Measurements from ENCODE around the gene MYH13. TPM values are rescaled to one million over a fixed set of nuclear protein-coding genes. Genes with fewer than 3 reads are reported as not detected.
A peak's percentile ranks its signal among the peaks of the same experiment; 100 is the strongest.

The MYH13 gene
- total and polyA plus RNA-seq, 10 of the 15 experiments (the other 5 are each of a cell fraction or from before 2014, with no cell fraction given), result 0.01 to 0.04 (median 0.03) TPM; not detected in 4

DNA sequence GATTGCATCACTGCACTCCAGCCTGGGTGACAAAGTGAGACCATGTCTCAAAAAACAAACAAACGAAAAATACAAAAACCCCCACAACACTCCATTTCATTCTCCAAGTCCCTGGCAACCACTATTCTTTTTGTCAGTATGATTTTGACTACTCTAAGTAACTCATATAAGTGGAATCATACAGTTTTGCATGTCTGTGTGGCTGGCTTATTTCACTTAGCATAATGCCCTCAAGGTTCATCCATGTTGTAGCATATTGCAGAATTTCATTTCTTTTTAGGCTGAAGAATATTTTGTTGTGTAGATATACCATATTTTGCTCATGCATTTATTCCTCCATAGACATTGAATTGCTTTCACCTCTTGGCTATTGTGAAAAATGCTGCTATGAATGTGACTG, 92.7 kb downstream of the MYH13 start:
- WGBS (ENCODE audit: insufficient coverage, insufficient replicate concordance, low lambda C conversion rate, missing lambda C conversion rate), result 0% methylated on average over 1 of the region's 1 CpG
- Histone ChIP-seq H3K4me3 (no peak overlapping the region), H3K27me3 (replicated peaks in 1 of 2; ENCODE audit: control insufficient read depth in 2 of 2, insufficient read depth in 2 of 2, low read length in 1 of 2) (no peaks in the 10 kb centered on the region), H3K79me2 (ENCODE audit: control insufficient read depth, insufficient read depth, low read length) (no peaks in the 10 kb centered on the region), H4K20me1 (ENCODE audit: control insufficient read depth, insufficient read depth) (no peaks in the 10 kb centered on the region), H3K9ac (ENCODE audit: control insufficient read depth, insufficient read depth, low read length) (no peak overlapping the region), H3K27ac (ENCODE audit: control insufficient read depth, insufficient read depth) (no peak overlapping the region), H2AFZ (ENCODE audit: control insufficient read depth, low read depth, low read length) (no peak overlapping the region), H3K4me1 (ENCODE audit: control insufficient read depth, insufficient read depth, low read length) (no peaks in the 10 kb centered on the region), H3K4me2 (ENCODE audit: control insufficient read depth, insufficient read depth) (no peak overlapping the region), H3K9me3 (replicated peaks; ENCODE audit: control insufficient read depth, insufficient read depth, low read length) (no peaks in the 10 kb centered on the region), H3K36me3 (ENCODE audit: control insufficient read depth in 2 of 2, insufficient read depth in 2 of 2, low read length in 1 of 2) (no peaks in the 10 kb centered on the region)
- no TSS peak for BruUV-seq (replicated peaks)
- POLR2A ChIA-PET, result no interaction called here
- no peak for DNase-seq (ENCODE audit: low read depth, low spot score)
- RAD21 ChIA-PET (ENCODE audit: unreplicated experiment), result no interaction called here
- TF ChIP-seq MTA3 (IDR thresholded peaks at IDR 0.05; ENCODE audit: borderline replicate concordance, low read length) (no peak), CEBPB (IDR thresholded peaks at IDR 0.05; ENCODE audit: borderline replicate concordance in 1 of 2, low read depth in 2 of 2, low read length in 2 of 2) (no peak), SPI1 (IDR thresholded peaks at IDR 0.05; ENCODE audit: borderline replicate concordance, insufficient read depth, low read depth, low read length) (no peak), TARDBP (IDR thresholded peaks at IDR 0.05; ENCODE audit: borderline replicate concordance) (no peak)
- TF ChIP-seq, protein P1, sequence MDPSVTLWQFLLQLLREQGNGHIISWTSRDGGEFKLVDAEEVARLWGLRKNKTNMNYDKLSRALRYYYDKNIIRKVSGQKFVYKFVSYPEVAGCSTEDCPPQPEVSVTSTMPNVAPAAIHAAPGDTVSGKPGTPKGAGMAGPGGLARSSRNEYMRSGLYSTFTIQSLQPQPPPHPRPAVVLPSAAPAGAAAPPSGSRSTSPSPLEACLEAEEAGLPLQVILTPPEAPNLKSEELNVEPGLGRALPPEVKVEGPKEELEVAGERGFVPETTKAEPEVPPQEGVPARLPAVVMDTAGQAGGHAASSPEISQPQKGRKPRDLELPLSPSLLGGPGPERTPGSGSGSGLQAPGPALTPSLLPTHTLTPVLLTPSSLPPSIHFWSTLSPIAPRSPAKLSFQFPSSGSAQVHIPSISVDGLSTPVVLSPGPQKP (IDR thresholded peaks at IDR 0.05; ENCODE audit: low read depth, low read length), result no peak
- intact Hi-C loops (cut with micrococcal nuclease; ENCODE audit: unreplicated experiment), result no loop called here
- no peak for FAIRE-seq
- SMC1A ChIA-PET (ENCODE audit: uncharacterized antibody, unreplicated experiment), result no interaction called here
- no peak for ATAC-seq
- in situ Hi-C loops (cut with MboI), result no loop called here
- CTCF ChIA-PET, result no interaction called here

DNA sequence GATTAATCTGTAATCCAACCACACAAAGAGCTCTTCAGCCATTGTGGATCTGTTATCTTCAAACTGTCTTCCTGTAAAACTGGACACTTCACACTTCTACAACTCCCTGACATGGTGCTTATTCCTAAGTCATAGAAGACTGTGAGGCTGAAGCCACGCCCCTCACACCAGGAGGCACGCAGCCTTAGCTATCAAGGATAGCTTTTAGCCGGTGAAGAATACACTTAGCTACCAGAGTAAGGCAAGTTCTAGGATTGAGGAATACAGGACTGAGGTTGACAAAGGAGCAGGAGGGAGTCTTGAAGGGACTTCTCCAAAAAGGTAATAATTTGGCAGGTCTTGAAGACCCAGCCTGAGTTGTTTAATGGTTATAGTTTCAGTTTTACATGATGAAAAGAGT, 94.6 kb downstream of the MYH13 start:
- SMC1A ChIA-PET (ENCODE audit: uncharacterized antibody, unreplicated experiment), result interaction anchor here (1.2 kb wide), 1 partner anchor 32 kb away, joined by 4 read pairs; no protein-coding TSS in a partner anchor
- Histone ChIP-seq H3K36me3 (ENCODE audit: control insufficient read depth in 2 of 2, insufficient read depth in 2 of 2, low read length in 1 of 2) (no peaks in the 10 kb centered on the region), H4K20me1 (ENCODE audit: control insufficient read depth, insufficient read depth) (no peaks in the 10 kb centered on the region), H3K4me1 (ENCODE audit: control insufficient read depth, insufficient read depth, low read length) (no peaks in the 10 kb centered on the region), H3K4me2 (ENCODE audit: control insufficient read depth, insufficient read depth) (no peak overlapping the region), H3K9ac (ENCODE audit: control insufficient read depth, insufficient read depth, low read length) (no peak overlapping the region), H3K27ac (ENCODE audit: control insufficient read depth, insufficient read depth) (no peak overlapping the region), H3K9me3 (replicated peaks; ENCODE audit: control insufficient read depth, insufficient read depth, low read length) (no peaks in the 10 kb centered on the region), H3K79me2 (ENCODE audit: control insufficient read depth, insufficient read depth, low read length) (no peaks in the 10 kb centered on the region), H3K4me3 (no peak overlapping the region), H3K27me3 (replicated peaks in 1 of 2; ENCODE audit: control insufficient read depth in 2 of 2, insufficient read depth in 2 of 2, low read length in 1 of 2) (no peaks in the 10 kb centered on the region), H2AFZ (ENCODE audit: control insufficient read depth, low read depth, low read length) (no peak overlapping the region)
- POLR2A ChIA-PET, result no interaction called here
- in situ Hi-C loops (cut with MboI) (no loop called here), intact Hi-C loops (cut with micrococcal nuclease; ENCODE audit: unreplicated experiment) (no loop called here)
- RAD21 ChIA-PET (ENCODE audit: unreplicated experiment), result no interaction called here
- FAIRE-seq (peak; percentile 23), ATAC-seq (peak; percentile 59), DNase-seq (ENCODE audit: low read depth, low spot score) (no peak)
- BruUV-seq (replicated peaks), result no TSS peak
- CTCF ChIA-PET, result interaction anchor here (1.3 kb wide), 1 partner anchor 25 kb away, joined by 3 read pairs; no protein-coding TSS in a partner anchor
- 25% methylated on average over 3 of the region's 3 CpGs for WGBS (ENCODE audit: insufficient coverage, insufficient replicate concordance, low lambda C conversion rate, missing lambda C conversion rate)
- TF ChIP-seq NR2F1 (conservative IDR thresholded peaks at IDR 0.05), result no peak
- no peak for TF ChIP-seq RUNX3 (IDR thresholded peaks at IDR 0.05; ENCODE audit: low read length)
- TF ChIP-seq KLF5 (IDR thresholded peaks at IDR 0.05; ENCODE audit: partially characterized antibody), result no peak
- TF ChIP-seq SMARCA5 (IDR thresholded peaks at IDR 0.05), result no peak
- TF ChIP-seq, protein P2, sequence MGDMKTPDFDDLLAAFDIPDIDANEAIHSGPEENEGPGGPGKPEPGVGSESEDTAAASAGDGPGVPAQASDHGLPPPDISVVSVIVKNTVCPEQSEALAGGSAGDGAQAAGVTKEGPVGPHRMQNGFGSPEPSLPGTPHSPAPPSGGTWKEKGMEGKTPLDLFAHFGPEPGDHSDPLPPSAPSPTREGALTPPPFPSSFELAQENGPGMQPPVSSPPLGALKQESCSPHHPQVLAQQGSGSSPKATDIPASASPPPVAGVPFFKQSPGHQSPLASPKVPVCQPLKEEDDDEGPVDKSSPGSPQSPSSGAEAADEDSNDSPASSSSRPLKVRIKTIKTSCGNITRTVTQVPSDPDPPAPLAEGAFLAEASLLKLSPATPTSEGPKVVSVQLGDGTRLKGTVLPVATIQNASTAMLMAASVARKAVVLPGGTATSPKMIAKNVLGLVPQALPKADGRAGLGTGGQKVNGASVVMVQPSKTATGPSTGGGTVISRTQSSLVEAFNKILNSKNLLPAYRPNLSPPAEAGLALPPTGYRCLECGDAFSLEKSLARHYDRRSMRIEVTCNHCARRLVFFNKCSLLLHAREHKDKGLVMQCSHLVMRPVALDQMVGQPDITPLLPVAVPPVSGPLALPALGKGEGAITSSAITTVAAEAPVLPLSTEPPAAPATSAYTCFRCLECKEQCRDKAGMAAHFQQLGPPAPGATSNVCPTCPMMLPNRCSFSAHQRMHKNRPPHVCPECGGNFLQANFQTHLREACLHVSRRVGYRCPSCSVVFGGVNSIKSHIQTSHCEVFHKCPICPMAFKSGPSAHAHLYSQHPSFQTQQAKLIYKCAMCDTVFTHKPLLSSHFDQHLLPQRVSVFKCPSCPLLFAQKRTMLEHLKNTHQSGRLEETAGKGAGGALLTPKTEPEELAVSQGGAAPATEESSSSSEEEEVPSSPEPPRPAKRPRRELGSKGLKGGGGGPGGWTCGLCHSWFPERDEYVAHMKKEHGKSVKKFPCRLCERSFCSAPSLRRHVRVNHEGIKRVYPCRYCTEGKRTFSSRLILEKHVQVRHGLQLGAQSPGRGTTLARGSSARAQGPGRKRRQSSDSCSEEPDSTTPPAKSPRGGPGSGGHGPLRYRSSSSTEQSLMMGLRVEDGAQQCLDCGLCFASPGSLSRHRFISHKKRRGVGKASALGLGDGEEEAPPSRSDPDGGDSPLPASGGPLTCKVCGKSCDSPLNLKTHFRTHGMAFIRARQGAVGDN (IDR thresholded peaks at IDR 0.05), result no peak
- no peak for TF ChIP-seq DPF2 (IDR thresholded peaks at IDR 0.05)
- TF ChIP-seq TCF12 (IDR thresholded peaks at IDR 0.05; ENCODE audit: low read depth, low read length), result no peak

All from GM12878 (cell line).